Transverse colon (tissue), 4 donors: ENCODE data around the gene GAGE12G. TPM values are rescaled to one million over a fixed set of nuclear protein-coding genes. Genes with fewer than 3 reads are reported as not detected.
A peak's percentile ranks its signal among the peaks of the same experiment; 100 is the strongest.
"Not testable (repeated sequence)": the region's sequence is repeated elsewhere in the genome, so short reads cannot be mapped to it uniquely, and the experiment has no call there.

Source experiments
- DNase-seq: peaks from one replicate; pipeline ENCODE4 v3.0.0-alpha.2; 2019
- H3K27ac ChIP-seq, 4 donors: fragments of 200-600 bp; sonication (generic); 2 replicates each; pipeline ENCODE4 v1.5.1; 2016 to 2018; ENCODE audit warnings: inconsistent platforms in 4 of 4
- H3K27me3 ChIP-seq: fragments of 200-600 bp; sonication (generic); 2 replicates; pipeline ENCODE4 v1.5.1; 2017; ENCODE audit warnings: inconsistent platforms
- H3K36me3 ChIP-seq, 4 donors: fragments of 200-600 bp; sonication (generic); 2 replicates each; pipeline ENCODE4 v1.5.1; 2017 to 2019; ENCODE audit warnings: inconsistent platforms in 4 of 4
- H3K4me1 ChIP-seq, 4 donors: fragments of 200-600 bp; sonication (generic); 2 replicates each; pipeline ENCODE4 v1.5.1; 2017 to 2020; ENCODE audit warnings: inconsistent platforms in 4 of 4
- H3K4me3 ChIP-seq, 4 donors: fragments of 200-600 bp; sonication (generic); 1 replicate in 1 of 4; 2 replicates in 3 of 4; pipeline versions ENCODE4 v1.5.1 to v1.6.1; 2017 to 2019; ENCODE audit warnings: inconsistent platforms in 4 of 4
- H3K9me3 ChIP-seq, 2 donors: fragments of 200-600 bp; sonication (generic); 2 replicates each; pipeline ENCODE4 v1.5.1; 2017 to 2019; ENCODE audit warnings: inconsistent platforms in 2 of 2
- WGBS, 2 donors: methylation state at CpG; one replicate each; pipeline ENCODE4 v1.1.5; 2018; ENCODE audit warnings: low coverage in 1 of 2; 5-methylcytosine and 5-hydroxymethylcytosine counted together
- in situ Hi-C, 4 donors: fragments of 200-750 bp; cut with MboI; loops; one replicate each; pipeline versions ENCODE4 v1.15.0 to v1.15.1; 2017; ENCODE audit warnings: low sequenced_read_pairs in 3 of 4, low pct_ligation_motif_present in 1 of 4, low pct_unique_long_range_greater_than_20kb in 1 of 4
- intact Hi-C: fragments of 100-400 bp; cut with DNase I; formaldehyde crosslinking; loops from one replicate; pipeline ENCODE4 v1.15.1; 2023; ENCODE audit warnings: low total_unique reads
- total RNA-seq, 4 donors: library from RNA; depleted of rRNA; stranded (reverse); fragments of >200 nt; gene quantifications; one replicate each; pipeline ENCODE4 v1.1.0, GENCODE V29; 2016

Gene GAGE12G, protein sequence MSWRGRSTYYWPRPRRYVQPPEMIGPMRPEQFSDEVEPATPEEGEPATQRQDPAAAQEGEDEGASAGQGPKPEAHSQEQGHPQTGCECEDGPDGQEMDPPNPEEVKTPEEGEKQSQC
- total RNA-seq = not detected

- DNase-seq, intact Hi-C loops, H3K36me3 ChIP-seq, in situ Hi-C loops, H3K27ac ChIP-seq, H3K4me1 ChIP-seq, H3K9me3 ChIP-seq, H3K27me3 ChIP-seq, H3K4me3 ChIP-seq: not testable (repeated sequence)
- no CpG with 5 or more reads among the region's 16 CpGs for WGBS, 2 donors
Observed at GRCh38 chrX:49570100-49570499, at the start of gene GAGE12G. Gene GAGE12G, plus strand, starts transcription at chrX:49570400. Its CDS starts 1,155 bp downstream, at chrX:49571555.

- H3K4me1 ChIP-seq, H3K4me3 ChIP-seq, in situ Hi-C loops, H3K36me3 ChIP-seq, H3K27me3 ChIP-seq, intact Hi-C loops, H3K9me3 ChIP-seq, H3K27ac ChIP-seq, DNase-seq: not testable (repeated sequence)
- WGBS, 2 donors = no CpG with 5 or more reads among the region's 16 CpGs
Observed at GRCh38 chrX:49531877-49532276, 38.3 kb upstream of the GAGE12G start, which contains the start of gene GAGE12C. Gene GAGE12C, plus strand, starts transcription at chrX:49532177. Its CDS starts 1,155 bp downstream, at chrX:49533332.

- H3K4me1 ChIP-seq, in situ Hi-C loops, H3K27ac ChIP-seq, DNase-seq, H3K4me3 ChIP-seq, intact Hi-C loops, H3K36me3 ChIP-seq, H3K27me3 ChIP-seq, H3K9me3 ChIP-seq: not testable (repeated sequence)
- no CpG with 5 or more reads among the region's 16 CpGs for WGBS, 2 donors
Observed at GRCh38 chrX:49541433-49541832, 28.8 kb upstream of the GAGE12G start, which contains the start of gene GAGE12D. Gene GAGE12D, plus strand, starts transcription at chrX:49541733. Its CDS starts 1,155 bp downstream, at chrX:49542888.

- in situ Hi-C loops = not testable (repeated sequence)
Observed at GRCh38 chrX:49550989-49551388, 19.2 kb upstream of the GAGE12G start, which contains the start of gene GAGE12E. Gene GAGE12E, plus strand, starts transcription at chrX:49551289. Its CDS starts 1,155 bp downstream, at chrX:49552444.

DNA sequence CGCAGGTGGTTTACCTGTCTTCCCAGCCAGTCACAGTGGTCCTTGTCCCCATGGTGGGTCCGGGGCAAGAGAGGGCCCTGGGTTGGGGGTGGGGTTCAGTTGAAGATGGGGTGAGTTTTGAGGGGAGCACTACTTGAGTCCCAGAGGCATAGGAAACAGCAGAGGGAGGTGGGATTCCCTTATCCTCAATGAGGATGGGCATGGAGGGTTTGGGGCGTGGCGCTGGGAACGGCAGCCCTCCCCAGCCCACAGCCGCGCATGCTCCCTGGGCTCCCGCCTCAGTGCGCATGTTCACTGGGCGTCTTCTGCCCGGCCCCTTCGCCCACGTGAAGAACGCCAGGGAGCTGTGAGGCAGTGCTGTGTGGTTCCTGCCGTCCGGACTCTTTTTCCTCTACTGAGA lies 9.7 kb upstream of the GAGE12G start, which contains the start of gene GAGE12F:
Gene GAGE12F (plus strand): TSS at position 301 of the 400 bp plus-strand sequence. CDS start 1,155 bp downstream, outside the sequence.
- H3K4me1 ChIP-seq, H3K9me3 ChIP-seq, H3K27ac ChIP-seq, intact Hi-C loops, in situ Hi-C loops, H3K27me3 ChIP-seq, H3K4me3 ChIP-seq, H3K36me3 ChIP-seq, DNase-seq: not testable (repeated sequence)
- WGBS, 2 donors = no CpG with 5 or more reads among the region's 16 CpGs

More at GRCh38 chrX:49550989-49551388, 19.2 kb upstream of the GAGE12G start, which contains the start of gene GAGE12E:
- H3K4me3 ChIP-seq, H3K4me1 ChIP-seq, intact Hi-C loops, H3K27ac ChIP-seq, DNase-seq, H3K27me3 ChIP-seq, H3K9me3 ChIP-seq, H3K36me3 ChIP-seq: not testable (repeated sequence)
- WGBS, 2 donors = no CpG with 5 or more reads among the region's 16 CpGs

- in situ Hi-C loops, H3K36me3 ChIP-seq, H3K9me3 ChIP-seq, intact Hi-C loops, H3K27ac ChIP-seq, H3K4me3 ChIP-seq, H3K4me1 ChIP-seq, DNase-seq, H3K27me3 ChIP-seq: not testable (repeated sequence)
- WGBS, 2 donors = no CpG with 5 or more reads among the region's 11 CpGs
Observed at GRCh38 chrX:49568728-49569127, 1.5 kb upstream of the GAGE12G start.

DNA sequence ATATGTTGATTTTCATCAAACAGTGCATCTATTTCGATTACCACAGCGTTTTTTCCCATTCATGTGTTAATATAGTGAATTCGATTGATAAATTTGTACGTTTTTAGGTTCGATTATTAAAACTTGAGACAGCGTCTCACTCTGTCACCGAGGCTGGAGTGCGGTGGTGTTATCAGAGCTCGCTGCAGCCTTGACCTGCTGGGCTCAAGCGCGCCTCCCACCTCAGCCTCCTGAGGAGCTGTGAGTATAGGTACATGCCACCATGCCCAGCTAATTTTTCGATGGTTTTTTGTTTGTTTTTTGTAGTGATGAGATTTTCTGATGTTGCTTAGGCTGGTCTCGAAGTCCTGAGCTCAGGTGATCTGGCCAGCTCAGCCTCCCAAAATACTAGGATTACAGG lies 1.0 kb upstream of the GAGE12G start:
- in situ Hi-C loops, H3K9me3 ChIP-seq, intact Hi-C loops, H3K36me3 ChIP-seq, H3K4me1 ChIP-seq, H3K27me3 ChIP-seq, H3K27ac ChIP-seq, DNase-seq, H3K4me3 ChIP-seq: not testable (repeated sequence)
- WGBS, 2 donors = no CpG with 5 or more reads among the region's 13 CpGs

GRCh38 chrX:49579649-49580048 lies 9.4 kb downstream of the GAGE12G start, which contains the start of gene GAGE12H:
Gene GAGE12H, plus strand, starts transcription at chrX:49579949. Its CDS starts 1,155 bp downstream, at chrX:49581104.
- H3K4me3 ChIP-seq, in situ Hi-C loops, H3K27me3 ChIP-seq, H3K27ac ChIP-seq, intact Hi-C loops, DNase-seq, H3K4me1 ChIP-seq, H3K36me3 ChIP-seq, H3K9me3 ChIP-seq: not testable (repeated sequence)
- WGBS, 2 donors = no CpG with 5 or more reads among the region's 16 CpGs

DNA sequence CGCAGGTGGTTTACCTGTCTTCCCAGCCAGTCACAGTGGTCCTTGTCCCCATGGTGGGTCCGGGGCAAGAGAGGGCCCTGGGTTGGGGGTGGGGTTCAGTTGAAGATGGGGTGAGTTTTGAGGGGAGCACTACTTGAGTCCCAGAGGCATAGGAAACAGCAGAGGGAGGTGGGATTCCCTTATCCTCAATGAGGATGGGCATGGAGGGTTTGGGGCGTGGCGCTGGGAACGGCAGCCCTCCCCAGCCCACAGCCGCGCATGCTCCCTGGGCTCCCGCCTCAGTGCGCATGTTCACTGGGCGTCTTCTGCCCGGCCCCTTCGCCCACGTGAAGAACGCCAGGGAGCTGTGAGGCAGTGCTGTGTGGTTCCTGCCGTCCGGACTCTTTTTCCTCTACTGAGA lies 19.0 kb downstream of the GAGE12G start, which contains the start of gene GAGE2A:
Gene GAGE2A (plus strand): TSS at position 301 of the 400 bp plus-strand sequence. CDS start 1,155 bp downstream, outside the sequence.
- H3K27ac ChIP-seq, in situ Hi-C loops, H3K27me3 ChIP-seq, H3K9me3 ChIP-seq, H3K4me1 ChIP-seq, DNase-seq, H3K4me3 ChIP-seq, H3K36me3 ChIP-seq, intact Hi-C loops: not testable (repeated sequence)
- no CpG with 5 or more reads among the region's 16 CpGs for WGBS, 2 donors

GRCh38 chrX:49589769-49590478 lies 19.7 kb downstream of the GAGE12G start:
- H3K9me3 ChIP-seq, intact Hi-C loops, H3K36me3 ChIP-seq, H3K4me1 ChIP-seq, H3K4me3 ChIP-seq, in situ Hi-C loops, H3K27me3 ChIP-seq, H3K27ac ChIP-seq: not testable (repeated sequence)
- 93 to 94% methylated on average over 19 to 32 of the region's 37 CpGs for WGBS, 2 donors
- peak; percentile 20 for DNase-seq
